ENCODE data around the gene RGS6.
A peak's percentile ranks its signal among the peaks of the same experiment; 100 is the strongest.

RGS6 gene

GRCh38 chr14:72472845-72473244 is 540.6 kb downstream of the RGS6 start:
- DNase-seq = no peak

GRCh38 chr14:72476657-72477499 is 544.6 kb downstream of the RGS6 start:
- DNase-seq = peak; percentile 95

GRCh38 chr14:72477578-72477977 is 545.3 kb downstream of the RGS6 start:
- DNase-seq = peak; percentile 53

GRCh38 chr14:72478471-72478893 is 546.3 kb downstream of the RGS6 start:
- DNase-seq = no peak

- no peak for DNase-seq
Measured at GRCh38 chr14:72479461-72479931, 547.3 kb downstream of the RGS6 start.

- DNase-seq = no peak
Measured at GRCh38 chr14:72480464-72481243, 548.4 kb downstream of the RGS6 start.

GRCh38 chr14:72483311-72483710 is 551.1 kb downstream of the RGS6 start:
- no peak for DNase-seq

GRCh38 chr14:72485695-72486094 is 553.5 kb downstream of the RGS6 start:
- no peak for DNase-seq

- DNase-seq = no peak
Measured at GRCh38 chr14:72488514-72488913, 556.3 kb downstream of the RGS6 start.

GRCh38 chr14:72492196-72492595 is 560.0 kb downstream of the RGS6 start:
- no peak for DNase-seq

GRCh38 chr14:72495668-72496067 is 563.4 kb downstream of the RGS6 start:
- DNase-seq = no peak

GRCh38 chr14:72498646-72499045 is 566.4 kb downstream of the RGS6 start:
- DNase-seq = no peak

GRCh38 chr14:72499746-72500145 is 567.5 kb downstream of the RGS6 start:
- DNase-seq = no peak

GRCh38 chr14:72500234-72500838 is 568.1 kb downstream of the RGS6 start:
- no peak for DNase-seq

- DNase-seq = no peak
Measured at GRCh38 chr14:72501439-72501838, 569.2 kb downstream of the RGS6 start.

GRCh38 chr14:72503271-72503670 is 571.0 kb downstream of the RGS6 start:
- no peak for DNase-seq

- DNase-seq = no peak
Measured at GRCh38 chr14:72503696-72504368, 571.6 kb downstream of the RGS6 start.

GRCh38 chr14:72510566-72510965 is 578.3 kb downstream of the RGS6 start:
- DNase-seq = no peak

- DNase-seq = no peak
Measured at GRCh38 chr14:72512281-72512680, 580.1 kb downstream of the RGS6 start.

GRCh38 chr14:72512925-72513324 is 580.7 kb downstream of the RGS6 start:
- no peak for DNase-seq

- DNase-seq = no peak
Measured at GRCh38 chr14:72513346-72513745, 581.1 kb downstream of the RGS6 start.

- peak; percentile 57 for DNase-seq
Measured at GRCh38 chr14:72513965-72514659, 581.9 kb downstream of the RGS6 start.
